HG02970 (cell line): ENCODE measurements around the gene CTBP2.
"Not testable (repeated sequence)": the region's sequence is repeated elsewhere in the genome, so short reads cannot be mapped to it uniquely, and the experiment has no call there.

Source experiments
- ATAC-seq: cut with Tn5 transposase; IDR thresholded peaks from one replicate; pipeline ENCODE4 v1.9.1; 2021; ENCODE audit warnings: mild to moderate bottlenecking, moderate library complexity, moderate number of reproducible peaks; ENCODE audit not compliant: unreplicated experiment, low FRiP score

Gene CTBP2

DNA sequence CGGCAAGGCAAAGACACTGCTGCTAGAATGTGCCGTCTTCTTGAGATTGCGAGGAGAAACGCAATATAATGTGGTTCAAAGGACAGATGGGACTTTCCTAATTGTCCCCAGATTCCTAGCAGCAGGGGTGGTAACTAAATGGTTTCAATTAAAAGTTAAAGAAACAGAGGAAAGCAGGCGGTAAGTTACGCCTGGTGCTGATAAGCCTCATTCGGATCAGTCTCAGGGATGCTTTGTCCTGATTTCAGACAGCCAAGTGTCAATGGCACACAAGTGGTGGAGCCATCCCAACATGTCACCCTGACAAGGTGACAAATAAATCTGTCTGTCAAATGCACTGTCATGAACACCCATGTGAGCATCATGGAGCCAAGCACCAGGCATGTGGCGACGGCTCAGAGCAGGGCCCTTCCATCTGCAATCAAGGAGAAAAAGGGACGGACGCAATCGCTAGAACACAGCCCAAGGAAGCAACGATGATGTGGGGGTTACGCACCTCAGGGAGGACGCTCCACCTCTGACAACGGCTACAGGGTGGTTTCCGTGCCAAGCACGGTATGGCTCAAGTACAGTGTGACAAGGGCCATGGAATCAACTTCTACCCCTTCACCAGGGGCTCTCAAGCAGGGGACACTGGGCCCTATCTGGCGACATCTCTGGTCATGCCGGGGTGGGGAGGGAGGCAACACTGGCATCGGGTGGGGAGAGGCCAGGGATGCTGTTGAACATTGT, 66.2 kb downstream of the CTBP2 start:
- no peak for ATAC-seq

- no peak for ATAC-seq
These were observed 67.0 kb downstream of the CTBP2 start for GRCh38 chr10:125093199-125093973.

GRCh38 chr10:125092564-125093031, 67.8 kb downstream of the CTBP2 start:
- no peak for ATAC-seq

GRCh38 chr10:125091891-125092290, 68.5 kb downstream of the CTBP2 start:
- no peak for ATAC-seq

GRCh38 chr10:125089469-125089868, 70.9 kb downstream of the CTBP2 start:
- no peak for ATAC-seq

DNA sequence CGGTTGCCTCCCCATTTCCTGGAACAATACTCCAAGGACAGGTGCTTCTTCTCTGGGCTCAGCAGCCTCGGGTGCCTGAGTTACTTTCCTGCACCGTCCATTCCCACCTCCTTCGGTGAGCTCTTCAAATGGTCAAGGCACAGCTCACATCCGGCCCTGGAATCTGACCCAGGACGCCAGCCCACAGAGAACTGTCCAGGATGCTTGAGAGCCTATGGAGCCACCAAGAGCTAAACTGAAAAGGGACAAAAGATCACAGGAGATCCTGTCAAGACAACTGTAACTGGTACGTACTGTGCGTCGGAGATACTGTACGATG, 72.5 kb downstream of the CTBP2 start:
- no peak for ATAC-seq

- no peak for ATAC-seq
These were observed 73.0 kb downstream of the CTBP2 start for GRCh38 chr10:125087191-125087896.

GRCh38 chr10:125086691-125087090, 73.7 kb downstream of the CTBP2 start:
- ATAC-seq: no peak

DNA sequence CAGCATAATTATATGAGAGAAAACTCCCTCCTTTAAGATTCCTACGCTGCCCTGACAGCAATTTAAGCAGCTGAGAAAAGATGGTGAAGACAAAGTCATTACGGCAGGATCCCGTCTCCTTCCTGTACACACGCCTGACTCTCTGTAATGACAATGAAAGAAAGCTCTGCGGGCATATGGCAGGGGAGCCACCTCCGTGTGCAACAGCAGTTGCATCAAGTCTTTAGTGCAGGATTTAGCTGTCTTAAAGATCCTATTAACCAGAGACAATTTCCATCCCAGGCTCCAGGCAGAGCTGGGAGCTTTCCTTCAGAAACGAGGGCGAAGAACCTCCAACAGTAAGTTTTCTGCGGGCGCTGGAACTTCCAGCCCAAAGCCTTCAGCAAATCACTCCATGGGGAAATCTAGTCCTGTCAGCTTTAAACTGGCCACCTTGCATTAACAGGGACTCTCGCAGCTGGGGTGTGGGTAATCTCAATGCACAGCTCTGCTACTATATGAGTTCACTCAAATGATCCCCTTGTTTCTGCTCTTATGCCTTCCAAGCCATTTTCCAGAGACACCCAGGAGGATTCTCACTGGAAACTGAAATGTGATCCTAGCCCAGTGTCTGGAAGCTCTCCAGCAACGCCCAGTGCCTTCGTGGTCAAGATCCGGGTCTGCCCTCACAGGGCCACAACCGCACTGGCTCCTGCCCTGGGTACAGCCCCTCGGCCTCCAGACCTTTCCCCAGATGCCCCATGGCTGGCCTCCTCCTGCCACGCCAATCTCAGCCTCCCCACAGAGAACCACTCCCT, 74.9 kb downstream of the CTBP2 start:
- no peak for ATAC-seq

DNA sequence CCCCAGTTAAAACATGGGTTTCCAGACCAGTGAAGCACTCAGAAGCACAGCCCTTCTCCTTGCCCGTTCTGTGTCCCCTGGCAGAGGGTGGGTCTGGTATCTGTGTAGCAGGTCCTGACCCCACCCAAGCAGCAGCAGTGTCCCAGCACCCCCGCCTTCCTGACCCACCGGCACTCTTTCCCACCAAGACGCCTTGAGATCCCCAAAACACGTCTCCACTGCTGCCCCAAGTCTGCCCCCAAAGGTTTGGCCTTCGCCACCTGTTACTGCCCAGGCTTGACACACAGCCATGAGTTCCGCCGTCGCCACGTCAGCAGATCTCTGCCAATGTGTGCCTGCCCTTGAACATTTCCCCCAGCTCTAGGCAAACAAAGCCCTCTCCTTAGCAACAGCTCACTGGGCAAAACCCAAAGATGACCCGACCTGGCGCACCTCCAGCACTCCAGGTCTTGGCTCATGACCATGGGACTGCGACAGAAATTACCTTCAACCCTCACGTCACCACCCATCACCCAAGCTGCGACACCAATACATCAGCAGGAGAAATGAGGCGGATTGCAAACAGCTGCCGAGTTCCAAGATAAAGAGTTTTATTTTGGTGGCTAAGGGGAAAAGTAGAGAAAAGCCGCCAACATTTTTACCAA, 75.6 kb downstream of the CTBP2 start:
- no peak for ATAC-seq

DNA sequence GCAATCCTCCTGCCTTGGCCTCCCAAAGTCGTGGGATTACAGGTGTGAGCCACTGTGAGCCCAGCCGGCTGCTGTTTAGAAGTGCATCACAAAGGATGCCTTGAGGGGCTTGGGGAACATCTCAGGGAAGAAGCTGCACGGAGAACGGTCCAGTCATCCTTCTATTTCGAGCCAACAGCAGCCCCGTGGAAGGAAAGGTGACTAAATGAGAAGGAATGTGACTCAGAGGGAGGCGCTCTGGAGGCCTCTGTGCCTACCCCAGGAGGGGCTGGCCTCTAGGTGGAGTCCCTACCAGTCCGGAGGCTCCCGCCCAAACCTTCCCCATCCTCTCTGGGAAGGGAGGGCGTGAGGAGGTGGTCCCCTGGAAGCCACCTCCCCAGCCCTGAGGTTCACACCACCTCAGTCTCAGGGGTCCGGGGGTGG, 76.2 kb downstream of the CTBP2 start:
- no peak for ATAC-seq

GRCh38 chr10:125083576-125083920, 76.8 kb downstream of the CTBP2 start:
- no peak for ATAC-seq

DNA sequence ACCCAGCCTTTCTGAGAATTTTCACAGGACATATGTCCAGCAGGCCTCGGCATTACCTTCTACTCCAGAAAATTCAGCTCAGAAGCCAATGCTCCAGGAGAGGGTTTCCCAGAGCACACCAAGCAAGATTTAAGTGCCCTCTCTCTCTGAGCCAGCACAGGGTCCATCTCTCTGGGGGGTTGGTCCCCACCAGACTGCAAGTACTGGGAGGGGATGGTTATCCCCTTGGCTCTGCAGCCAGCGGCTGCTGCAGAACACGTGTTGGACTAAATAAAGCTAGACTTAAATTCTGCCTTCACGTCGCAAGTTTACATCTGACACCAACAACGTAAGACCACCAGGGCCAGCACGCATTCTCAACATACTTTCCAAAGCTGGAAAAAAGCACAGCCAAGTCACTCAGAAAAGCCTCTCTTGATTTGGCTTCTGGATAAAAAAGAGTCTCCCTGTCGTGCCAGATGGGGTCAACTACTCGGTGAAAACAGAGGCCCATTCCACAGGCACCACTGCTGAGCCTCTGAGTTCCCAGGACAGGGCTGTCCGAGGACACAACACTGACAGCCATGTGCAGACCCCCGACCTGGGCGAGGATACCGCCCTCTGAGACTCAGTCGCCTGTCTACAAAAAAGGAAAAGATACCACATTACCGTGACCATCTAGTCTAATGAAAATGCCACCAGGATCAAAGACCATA, 77.3 kb downstream of the CTBP2 start:
- no peak for ATAC-seq

- not testable (repeated sequence) for ATAC-seq
These were observed 77.9 kb downstream of the CTBP2 start for GRCh38 chr10:125082471-125082870.

- ATAC-seq: no peak
These were observed 78.4 kb downstream of the CTBP2 start for GRCh38 chr10:125081931-125082330.

- no peak for ATAC-seq
These were observed 79.4 kb downstream of the CTBP2 start for GRCh38 chr10:125080984-125081383.

- ATAC-seq: no peak
These were observed 80.1 kb downstream of the CTBP2 start for GRCh38 chr10:125080296-125080695.

DNA sequence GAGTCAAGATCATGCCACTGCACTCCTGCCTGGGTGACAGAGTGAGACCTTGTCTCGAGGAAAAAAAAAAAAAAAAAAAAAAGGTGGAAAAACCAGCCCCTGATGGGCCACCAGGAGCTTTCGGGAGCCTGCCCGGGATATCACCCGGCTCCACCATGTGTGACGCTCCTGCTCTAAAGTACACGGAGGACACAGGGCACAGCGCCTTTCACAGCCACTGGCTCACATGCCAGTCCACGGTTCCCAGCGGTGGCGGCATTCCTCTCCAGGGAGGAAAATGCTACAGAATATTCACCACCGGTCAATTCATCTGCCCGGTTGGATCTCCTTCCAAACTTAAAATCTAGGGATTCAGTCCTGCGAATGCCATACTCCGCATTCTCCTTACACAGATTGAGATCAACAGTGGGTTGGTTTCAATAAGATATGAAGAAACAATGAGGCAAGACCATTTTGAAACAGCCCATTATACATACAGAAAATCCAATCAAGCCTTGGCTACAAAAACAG, 81.2 kb downstream of the CTBP2 start:
- ATAC-seq: no peak

- ATAC-seq: no peak
These were observed 83.3 kb downstream of the CTBP2 start for GRCh38 chr10:125076891-125077541.
